CD14-positive monocyte (primary cell): ENCODE data around the gene MPRIP. TPM values are rescaled to one million over a fixed set of nuclear protein-coding genes. Genes with fewer than 3 reads are reported as not detected.
A peak's percentile ranks its signal among the peaks of the same experiment; 100 is the strongest.

Experiments used
- DNase-seq, 3 donors: peaks; one replicate each; pipeline ENCODE4 v3.0.0-alpha.2; 2011 to 2022
- H2AFZ ChIP-seq: 2 replicates; pipeline ENCODE4 v1.6.0; 2012; ENCODE audit warnings: mild to moderate bottlenecking, low read depth, low read length, inconsistent platforms; ENCODE audit not compliant: insufficient read depth, poor library complexity, severe bottlenecking
- H3K27ac ChIP-seq, 2 donors: 1 replicate in 1 of 2; 2 replicates in 1 of 2; pipeline ENCODE4 v1.5.1; 2012 to 2013; ENCODE audit warnings: low read length in 2 of 2, control low read depth in 1 of 2, inconsistent platforms in 1 of 2, low read depth in 1 of 2, mild to moderate bottlenecking in 1 of 2
- H3K27me3 ChIP-seq, 2 donors: one replicate each; pipeline versions ENCODE4 v1.6.0 to v1.6.1; 2011 to 2013; ENCODE audit warnings: low read length in 2 of 2; ENCODE audit not compliant: control insufficient read depth in 2 of 2, insufficient read depth in 2 of 2
- H3K36me3 ChIP-seq, 2 donors: replicated peaks in 1 of 2; 1 replicate in 1 of 2; 2 replicates in 1 of 2; pipeline versions ENCODE4 v1.5.1 to v1.6.1; 2012 to 2013; ENCODE audit warnings: low read length in 2 of 2, control low read depth in 1 of 2, inconsistent platforms in 1 of 2, mild to moderate bottlenecking in 1 of 2; ENCODE audit not compliant: insufficient read depth in 2 of 2, control insufficient read depth in 1 of 2
- H3K4me1 ChIP-seq, 2 donors: 1 replicate in 1 of 2; 2 replicates in 1 of 2; pipeline versions ENCODE4 v1.5.1 to v1.6.1; 2012 to 2013; ENCODE audit warnings: low read length in 2 of 2, control low read depth in 1 of 2, inconsistent platforms in 1 of 2, mild to moderate bottlenecking in 1 of 2, moderate library complexity in 1 of 2; ENCODE audit not compliant: insufficient read depth in 2 of 2, control insufficient read depth in 1 of 2
- H3K4me2 ChIP-seq: replicated peaks from 2 replicates; pipeline ENCODE3; 2012; ENCODE audit warnings: low read length, moderate library complexity, mild to moderate bottlenecking; ENCODE audit not compliant: poor library complexity, severe bottlenecking; ENCODE audit errors: extremely low read depth
- H3K4me3 ChIP-seq, 3 experiments: fragments of 200-600 bp in 1 of 3; sonication (generic) in 1 of 3; replicated peaks in 1 of 3; 1 replicate in 2 of 3; 2 replicates in 1 of 3; pipeline ENCODE4 v1.5.1; 2011 to 2013; ENCODE audit warnings: low read length in 3 of 3, mild to moderate bottlenecking in 3 of 3, control low read depth in 2 of 3, low read depth in 2 of 3, inconsistent platforms in 1 of 3, moderate library complexity in 1 of 3
- H3K79me2 ChIP-seq: 2 replicates; pipeline ENCODE4 v1.6.0; 2012; ENCODE audit warnings: mild to moderate bottlenecking, control low read depth, inconsistent platforms, low read length, moderate library complexity; ENCODE audit not compliant: insufficient read depth
- H3K9ac ChIP-seq: 2 replicates; pipeline ENCODE4 v1.6.0; 2017; ENCODE audit warnings: low read length, mild to moderate bottlenecking; ENCODE audit not compliant: insufficient read depth, poor library complexity, severe bottlenecking
- H3K9me3 ChIP-seq, 2 donors: replicated peaks in 1 of 2; 1 replicate in 1 of 2; 2 replicates in 1 of 2; pipeline versions ENCODE4 v1.5.1 to v1.6.1; 2012 to 2013; ENCODE audit warnings: low read length in 2 of 2, control low read depth in 1 of 2; ENCODE audit not compliant: control insufficient read depth in 1 of 2, insufficient read depth in 1 of 2
- H4K20me1 ChIP-seq: 2 replicates; pipeline ENCODE4 v1.6.0; 2012; ENCODE audit warnings: mild to moderate bottlenecking, low read length, control low read depth, moderate library complexity; ENCODE audit not compliant: insufficient read depth
- H3K27ac Mint-ChIP-seq, 7 donors: one replicate each; pipeline ENCODE4 v1.8.0; 2020; ENCODE audit warnings: mild to moderate bottlenecking in 7 of 7, mixed read lengths in 7 of 7, moderate library complexity in 6 of 7, inconsistent platforms in 2 of 7
- H3K27me3 Mint-ChIP-seq, 3 donors: one replicate each; pipeline ENCODE4 v1.8.0; 2021 to 2022; ENCODE audit warnings: low read depth in 3 of 3, mild to moderate bottlenecking in 3 of 3, mixed read lengths in 3 of 3, moderate library complexity in 3 of 3, inconsistent platforms in 1 of 3
- H3K36me3 Mint-ChIP-seq, 2 donors: one replicate each; pipeline ENCODE4 v1.8.0; 2020; ENCODE audit warnings: mixed read lengths in 2 of 2, inconsistent platforms in 1 of 2, mild to moderate bottlenecking in 1 of 2
- H3K4me1 Mint-ChIP-seq: one replicate; pipeline ENCODE4 v1.8.0; 2020; ENCODE audit warnings: mild to moderate bottlenecking, mixed read lengths
- H3K4me3 Mint-ChIP-seq, 2 donors: one replicate each; pipeline ENCODE4 v1.8.0; 2020; ENCODE audit warnings: mild to moderate bottlenecking in 2 of 2, mixed read lengths in 2 of 2, moderate library complexity in 1 of 2
- H3K9me3 Mint-ChIP-seq, 7 donors: one replicate each; pipeline ENCODE4 v1.8.0; 2020 to 2022; ENCODE audit warnings: mixed read lengths in 7 of 7, mild to moderate bottlenecking in 6 of 7, moderate library complexity in 6 of 7, inconsistent platforms in 2 of 7
- CTCF ChIP-seq: fragments of 200-600 bp; IDR thresholded peaks from one replicate; pipeline ENCODE4 v1.8.0; 2022; ENCODE audit warnings: antibody characterized with exemption, mild to moderate bottlenecking
- WGBS: methylation state at CpG from one replicate; pipeline ENCODE4 v1.1.5; 2013; ENCODE audit warnings: missing lambda C conversion rate; ENCODE audit not compliant: insufficient coverage; 5-methylcytosine and 5-hydroxymethylcytosine counted together
- intact Hi-C, 2 donors: fragments of 100-400 bp; cut with micrococcal nuclease; formaldehyde crosslinking; loops; one replicate each; pipeline versions ENCODE4 v1.15.0 to v1.15.1; 2023
- polyA plus RNA-seq, 3 donors: library from polyadenylated mRNA; depleted of rRNA in 1 of 3; unstranded in 2 of 3; stranded (reverse) in 1 of 3; fragments of 300-500 nt in 2 of 3; fragments of >200 nt in 1 of 3; fragmentation: Illumina TruSeq in 2 of 3; gene quantifications; 1 replicate in 2 of 3; 2 replicates in 1 of 3; pipeline ENCODE4 v1.2.3, GENCODE V29; 2012 to 2021

MPRIP gene
- polyA plus RNA-seq, 3 donors = 2.0 to 48.7 (median 2.5) TPM

DNA sequence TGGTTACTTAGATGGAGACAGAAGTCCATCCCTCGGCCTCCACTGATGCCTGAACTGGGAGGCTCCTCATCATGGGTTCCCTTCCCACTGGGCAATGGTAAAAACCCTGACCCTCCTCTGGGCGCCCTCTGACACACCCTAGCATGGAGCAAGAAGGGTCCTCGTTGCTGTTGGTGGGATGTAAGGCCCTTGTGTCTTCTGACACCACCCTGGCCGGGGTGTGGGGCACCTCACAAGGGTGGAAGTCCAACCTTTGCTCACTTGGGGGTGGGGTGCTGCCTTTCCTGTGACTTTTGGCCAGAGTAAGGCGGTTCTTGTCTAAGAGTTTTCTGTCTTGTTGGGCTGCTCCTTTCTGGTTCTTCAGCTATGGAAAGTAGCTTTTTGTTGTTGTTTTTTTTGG, 28.7 kb downstream of the MPRIP start:
- no peaks in the 10 kb centered on the region for H3K9me3 Mint-ChIP-seq
- H3K27me3 ChIP-seq = no peaks in the 10 kb centered on the region
- TF ChIP-seq CTCF = no peak
- WGBS = 100% methylated on average over 2 of the region's 5 CpGs
- no peak overlapping the region for H3K9ac ChIP-seq
- no peak overlapping the region for H3K27ac Mint-ChIP-seq
- H3K27me3 Mint-ChIP-seq = peaks cover 0 to 3% (median 0%) of the 10 kb centered on the region in 3 donors
- peaks cover 55% of the 10 kb centered on the region for H3K79me2 ChIP-seq
- H3K4me1 ChIP-seq = peaks cover 14 to 19% of the 10 kb centered on the region in 2 donors
- no peak overlapping the region for H3K4me2 ChIP-seq
- H3K36me3 ChIP-seq = peaks cover 10 to 17% of the 10 kb centered on the region in 2 donors
- no peak for DNase-seq
- no peak overlapping the region for H3K4me3 Mint-ChIP-seq
- peaks cover 20 to 23% of the 10 kb centered on the region in 2 donors for H3K36me3 Mint-ChIP-seq
- peaks cover 27% of the 10 kb centered on the region for H3K4me1 Mint-ChIP-seq
- intact Hi-C loops = no loop called here
- peaks cover 86% of the 10 kb centered on the region for H4K20me1 ChIP-seq
- no peak overlapping the region for H2AFZ ChIP-seq
- H3K9me3 ChIP-seq = no peaks in the 10 kb centered on the region
- no peak overlapping the region for H3K27ac ChIP-seq
- no peak overlapping the region for H3K4me3 ChIP-seq

DNA sequence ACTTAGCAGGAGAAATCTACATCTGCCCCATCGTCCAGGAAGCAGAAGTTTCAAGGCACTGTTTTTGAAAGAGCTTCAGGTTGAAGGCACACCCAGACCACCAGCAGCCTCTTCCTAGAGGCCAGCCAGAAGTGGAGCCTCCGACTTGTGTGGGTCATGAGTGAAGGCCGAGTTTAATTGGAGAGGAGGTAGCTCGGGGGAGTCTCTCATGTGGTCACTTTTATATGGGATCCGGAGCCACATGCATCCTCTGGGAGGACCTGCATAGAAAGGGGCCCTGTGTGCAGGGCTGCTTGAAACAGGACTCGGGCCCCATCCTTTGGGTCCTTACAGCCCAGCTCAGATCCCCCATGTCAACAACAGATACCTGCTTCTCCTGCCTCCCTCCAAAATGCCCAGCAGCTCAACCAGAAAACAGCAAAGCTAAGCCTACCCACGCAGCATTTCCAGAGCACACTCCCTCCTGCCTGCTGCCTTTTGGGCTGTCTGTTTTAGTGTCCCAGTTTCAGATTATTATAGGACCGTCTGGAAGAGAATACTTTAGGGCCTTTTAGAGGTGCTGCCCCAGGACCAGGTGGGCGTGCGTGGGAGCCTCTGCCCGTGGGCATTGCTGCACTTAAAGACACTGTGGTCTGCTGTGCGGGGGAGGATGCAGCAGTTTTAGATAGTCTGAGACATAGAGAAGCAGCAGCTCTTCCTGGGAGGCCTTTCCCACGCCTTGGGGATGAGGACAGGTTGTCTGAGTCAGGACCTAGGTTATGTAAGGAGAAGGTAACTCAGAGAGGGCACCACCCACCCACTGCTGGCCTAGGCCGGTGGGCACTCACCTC, 29.5 kb downstream of the MPRIP start:
- H3K4me3 Mint-ChIP-seq = no peak overlapping the region
- H3K79me2 ChIP-seq = peaks cover 53% of the 10 kb centered on the region

More for the DNA sequence above, 29.5 kb downstream of the MPRIP start:
- WGBS = 94% methylated on average over 8 of the region's 14 CpGs
- Mint-ChIP-seq H3K9me3 (no peaks in the 10 kb centered on the region), H3K36me3 (peaks cover 29 to 30% of the 10 kb centered on the region in 2 donors), H3K27ac (peak overlapping the region in 3 of 7 donors; percentile 1 to 56 (median 37)), H3K4me1 (peaks cover 20% of the 10 kb centered on the region), H3K27me3 (peaks cover 0 to 3% (median 0%) of the 10 kb centered on the region in 3 donors)
- H3K27me3 ChIP-seq = no peaks in the 10 kb centered on the region
- no peak overlapping the region for H3K4me2 ChIP-seq
- H3K9me3 ChIP-seq = no peaks in the 10 kb centered on the region
- H4K20me1 ChIP-seq = peaks cover 85% of the 10 kb centered on the region
- TF ChIP-seq CTCF = no peak
- intact Hi-C loops = no loop called here
- H3K36me3 ChIP-seq = peaks cover 10 to 26% of the 10 kb centered on the region in 2 donors
- H3K27ac ChIP-seq = no peak overlapping the region
- no peak overlapping the region for H3K4me3 ChIP-seq
- no peak overlapping the region for H3K9ac ChIP-seq
- no peak overlapping the region for H2AFZ ChIP-seq
- peaks cover 6 to 13% of the 10 kb centered on the region in 2 donors for H3K4me1 ChIP-seq
- no peak for DNase-seq
